GM11168 (cell line): ENCODE results near the gene ASAP2.
"Not testable (repeated sequence)": the region's sequence is repeated elsewhere in the genome, so short reads cannot be mapped to it uniquely, and the experiment has no call there.

Experiments used
- in situ Hi-C: fragments of 300-500 bp; cut with MboI; formaldehyde crosslinking; loops from one replicate; pipeline ENCODE4 v1.12.0; 2022; ENCODE audit warnings: low sequenced_read_pairs; ENCODE audit not compliant: unreplicated experiment

ASAP2 gene

GRCh38 chr2:9390151-9390850, 183.7 kb downstream of the ASAP2 start:
- in situ Hi-C loops = no loop called here

- in situ Hi-C loops = no loop called here
Measured at GRCh38 chr2:9390991-9391390, 184.4 kb downstream of the ASAP2 start.

- in situ Hi-C loops = no loop called here
Measured at GRCh38 chr2:9391961-9392720, 185.5 kb downstream of the ASAP2 start.

- in situ Hi-C loops = no loop called here
Measured at GRCh38 chr2:9392898-9393765, 186.5 kb downstream of the ASAP2 start.

GRCh38 chr2:9394816-9395215, 188.2 kb downstream of the ASAP2 start:
- in situ Hi-C loops = no loop called here

- in situ Hi-C loops = no loop called here
Measured at GRCh38 chr2:9397201-9397600, 190.6 kb downstream of the ASAP2 start.

- in situ Hi-C loops = not testable (repeated sequence)
Measured at GRCh38 chr2:9398251-9398650, 191.6 kb downstream of the ASAP2 start.

GRCh38 chr2:9398881-9399780, 192.5 kb downstream of the ASAP2 start:
- in situ Hi-C loops = no loop called here

GRCh38 chr2:9400268-9401058, 193.9 kb downstream of the ASAP2 start:
- in situ Hi-C loops = no loop called here

GRCh38 chr2:9401059-9401547, 194.5 kb downstream of the ASAP2 start:
- in situ Hi-C loops = no loop called here

GRCh38 chr2:9401646-9402371, 195.2 kb downstream of the ASAP2 start:
- in situ Hi-C loops = no loop called here

GRCh38 chr2:9403924-9404323, 197.3 kb downstream of the ASAP2 start:
- in situ Hi-C loops = no loop called here

- in situ Hi-C loops = no loop called here
Measured at GRCh38 chr2:9404451-9404850, 197.8 kb downstream of the ASAP2 start.

- in situ Hi-C loops = no loop called here
Measured at GRCh38 chr2:9405636-9406035, 199.0 kb downstream of the ASAP2 start.

GRCh38 chr2:9406529-9407362, 200.1 kb downstream of the ASAP2 start:
- in situ Hi-C loops = no loop called here

GRCh38 chr2:9407363-9407811, 200.8 kb downstream of the ASAP2 start:
- in situ Hi-C loops = no loop called here

- in situ Hi-C loops = no loop called here
Measured at GRCh38 chr2:9408641-9409151, 202.1 kb downstream of the ASAP2 start.
